ENCODE results near the gene TPK1. TPM values are rescaled to one million over a fixed set of nuclear protein-coding genes. Genes with fewer than 3 reads are reported as not detected.

The TPK1 gene
- total and polyA plus RNA-seq, 4 donors = 5.3 to 16.8 (median 15.9) TPM

GRCh38 chr7:144785521-144785920 lies 50.3 kb downstream of the TPK1 start:
- Histone ChIP-seq H3K9me3 (ENCODE audit: control insufficient read depth in 4 of 4, insufficient read depth in 3 of 4, low read length in 3 of 4) (peaks cover 0 to 1% (median 0%) of the 10 kb centered on the region in 4 donors), H3K36me3 (ENCODE audit: control insufficient read depth in 4 of 4, insufficient read depth in 4 of 4, low read length in 4 of 4) (no peaks in the 10 kb centered on the region), H3K9ac (ENCODE audit: insufficient read depth in 1 of 2, low read length in 2 of 2) (no peak overlapping the region), H3K4me1 (ENCODE audit: control insufficient read depth in 5 of 5, insufficient read depth in 5 of 5, low read length in 5 of 5) (no peaks in the 10 kb centered on the region), H3K27ac (ENCODE audit: low read depth in 1 of 2, low read length in 1 of 2) (no peak overlapping the region), H3K27me3 (ENCODE audit: control insufficient read depth in 3 of 3, insufficient read depth in 3 of 3, low read length in 2 of 3) (no peaks in the 10 kb centered on the region), H3K4me3 (no peak overlapping the region)
- no peak for ATAC-seq (ENCODE audit: insufficient read depth, low FRiP score)
- TF ChIP-seq CTCF (IDR thresholded peaks at IDR 0.05; ENCODE audit: control extremely low read depth, extremely low read depth) = no peak
- DNase-seq = no peak
- 81 to 96% methylated on average over 1 of the region's 1 CpG for WGBS, 2 donors

- no peaks in the 10 kb centered on the region for H3K36me3 ChIP-seq (ENCODE audit: control insufficient read depth in 4 of 4, insufficient read depth in 4 of 4, low read length in 4 of 4)
- no peak for TF ChIP-seq CTCF (IDR thresholded peaks at IDR 0.05; ENCODE audit: control extremely low read depth, extremely low read depth)
- H3K4me3 ChIP-seq = no peak overlapping the region
- ATAC-seq (ENCODE audit: insufficient read depth, low FRiP score) (no peak), DNase-seq (no peak)
- no peak overlapping the region for H3K27ac ChIP-seq (ENCODE audit: low read depth in 1 of 2, low read length in 1 of 2)
- no peaks in the 10 kb centered on the region for H3K4me1 ChIP-seq (ENCODE audit: control insufficient read depth in 5 of 5, insufficient read depth in 5 of 5, low read length in 5 of 5)
- WGBS, 2 donors = 90 to 93% methylated on average over 3 of the region's 3 CpGs
- H3K9ac ChIP-seq (ENCODE audit: insufficient read depth in 1 of 2, low read length in 2 of 2) = no peak overlapping the region
- H3K27me3 ChIP-seq (ENCODE audit: control insufficient read depth in 3 of 3, insufficient read depth in 3 of 3, low read length in 2 of 3) = no peaks in the 10 kb centered on the region
- H3K9me3 ChIP-seq (ENCODE audit: control insufficient read depth in 4 of 4, insufficient read depth in 3 of 4, low read length in 3 of 4) = no peaks in the 10 kb centered on the region
These were observed 50.9 kb downstream of the TPK1 start for GRCh38 chr7:144784943-144785342.

- no peak overlapping the region for H3K9ac ChIP-seq (ENCODE audit: insufficient read depth in 1 of 2, low read length in 2 of 2)
- no peaks in the 10 kb centered on the region for H3K4me1 ChIP-seq (ENCODE audit: control insufficient read depth in 5 of 5, insufficient read depth in 5 of 5, low read length in 5 of 5)
- no peaks in the 10 kb centered on the region for H3K9me3 ChIP-seq (ENCODE audit: control insufficient read depth in 4 of 4, insufficient read depth in 3 of 4, low read length in 3 of 4)
- ATAC-seq (ENCODE audit: insufficient read depth, low FRiP score) (no peak), DNase-seq (no peak)
- no peak for TF ChIP-seq CTCF (IDR thresholded peaks at IDR 0.05; ENCODE audit: control extremely low read depth, extremely low read depth)
- no peak overlapping the region for H3K27ac ChIP-seq (ENCODE audit: low read depth in 1 of 2, low read length in 1 of 2)
- no peak overlapping the region for H3K4me3 ChIP-seq
- WGBS, 2 donors = 93 to 97% methylated on average over 2 of the region's 2 CpGs
- no peaks in the 10 kb centered on the region for H3K27me3 ChIP-seq (ENCODE audit: control insufficient read depth in 3 of 3, insufficient read depth in 3 of 3, low read length in 2 of 3)
- H3K36me3 ChIP-seq (ENCODE audit: control insufficient read depth in 4 of 4, insufficient read depth in 4 of 4, low read length in 4 of 4) = no peaks in the 10 kb centered on the region
These were observed 51.4 kb downstream of the TPK1 start for GRCh38 chr7:144784441-144784840.

- no peak overlapping the region for H3K27ac ChIP-seq (ENCODE audit: low read depth in 1 of 2, low read length in 1 of 2)
- no peak overlapping the region for H3K9ac ChIP-seq (ENCODE audit: insufficient read depth in 1 of 2, low read length in 2 of 2)
- no peak overlapping the region for H3K4me3 ChIP-seq
- DNase-seq (no peak), ATAC-seq (ENCODE audit: insufficient read depth, low FRiP score) (no peak)
- H3K27me3 ChIP-seq (ENCODE audit: control insufficient read depth in 3 of 3, insufficient read depth in 3 of 3, low read length in 2 of 3) = no peaks in the 10 kb centered on the region
- H3K9me3 ChIP-seq (ENCODE audit: control insufficient read depth in 4 of 4, insufficient read depth in 3 of 4, low read length in 3 of 4) = no peaks in the 10 kb centered on the region
- no peaks in the 10 kb centered on the region for H3K36me3 ChIP-seq (ENCODE audit: control insufficient read depth in 4 of 4, insufficient read depth in 4 of 4, low read length in 4 of 4)
- H3K4me1 ChIP-seq (ENCODE audit: control insufficient read depth in 5 of 5, insufficient read depth in 5 of 5, low read length in 5 of 5) = no peaks in the 10 kb centered on the region
- WGBS, 2 donors = 0 to 86% methylated on average over 1 of the region's 1 CpG
- no peak for TF ChIP-seq CTCF (IDR thresholded peaks at IDR 0.05; ENCODE audit: control extremely low read depth, extremely low read depth)
These were observed 53.0 kb downstream of the TPK1 start for GRCh38 chr7:144782883-144783282.

Data from lung (tissue), 12 donors.